K562 (cell line): Measurements from ENCODE around the gene LIX1L. TPM values are rescaled to one million over a fixed set of nuclear protein-coding genes. Genes with fewer than 3 reads are reported as not detected.

Experiments
- MGA ChIP-seq: fragments of 450-650 bp; IDR thresholded peaks from 2 replicates; pipeline ENCODE4 v1.6.1; 2016; ENCODE audit warnings: mild to moderate bottlenecking, moderate library complexity
- polyA plus RNA-seq, 8 experiments: library from polyadenylated mRNA; depleted of rRNA in 4 of 8; stranded (reverse) in 5 of 8; unstranded in 3 of 8; fragments of >200 nt; fragmentation: Nextera tagmentation in 2 of 8; fragmentation: Illumina TruSeq in 1 of 8; extraction: Ambion mirVana in 2 of 8; extraction: Trizol in 1 of 8; gene quantifications; 2 replicates each; pipeline versions ENCODE4 v1.2.1 to v1.2.3, GENCODE V29; 2011 to 2014; ENCODE audit warnings: inconsistent platforms in 1 of 8, missing spikeins in 1 of 8
- total RNA-seq, 7 experiments: library from RNA; depleted of rRNA in 6 of 7; stranded (reverse); fragments of >200 nt in 6 of 7; fragmentation: Illumina TruSeq in 2 of 7; extraction: Trizol in 2 of 7; gene quantifications; 2 replicates each; pipeline versions ENCODE4 v1.2.1 to v1.2.3, GENCODE V29; 2011 to 2021; ENCODE audit warnings: low replicate concordance in 1 of 7

Gene LIX1L
- total and polyA plus RNA-seq, 9 of the 15 experiments (the other 6 are each of a cell fraction or from before 2014, with no cell fraction given), result 4.6 to 26.5 (median 12.5) TPM

DNA sequence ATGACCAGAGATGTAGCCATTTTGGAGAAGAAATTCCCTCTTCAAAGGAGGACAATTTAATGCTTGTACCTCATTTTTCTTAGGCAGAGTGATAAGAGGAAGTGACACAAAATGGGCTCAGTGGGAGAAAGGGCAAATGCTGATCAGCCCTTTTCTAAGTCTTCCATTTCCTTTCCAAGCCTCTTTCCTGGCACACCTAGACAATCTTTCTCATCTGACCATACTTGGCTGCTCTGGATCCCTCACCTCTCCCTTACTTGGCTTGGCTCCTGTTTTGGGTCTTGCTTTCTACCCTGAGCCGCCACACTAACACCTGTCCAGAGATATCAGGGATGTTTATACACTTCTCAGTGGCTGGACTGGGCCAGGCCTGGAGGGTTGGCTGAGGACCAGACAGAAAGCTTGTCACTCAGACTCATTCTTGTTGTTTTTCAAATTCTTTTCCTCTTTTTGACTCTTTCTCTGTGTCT is 25.4 kb upstream of the LIX1L start (continued):
- TF ChIP-seq MGA, result no peak
- TF ChIP-seq, all 486 proteins: peak for 7
